Measurements from ENCODE around the gene PADI1.

DNA sequence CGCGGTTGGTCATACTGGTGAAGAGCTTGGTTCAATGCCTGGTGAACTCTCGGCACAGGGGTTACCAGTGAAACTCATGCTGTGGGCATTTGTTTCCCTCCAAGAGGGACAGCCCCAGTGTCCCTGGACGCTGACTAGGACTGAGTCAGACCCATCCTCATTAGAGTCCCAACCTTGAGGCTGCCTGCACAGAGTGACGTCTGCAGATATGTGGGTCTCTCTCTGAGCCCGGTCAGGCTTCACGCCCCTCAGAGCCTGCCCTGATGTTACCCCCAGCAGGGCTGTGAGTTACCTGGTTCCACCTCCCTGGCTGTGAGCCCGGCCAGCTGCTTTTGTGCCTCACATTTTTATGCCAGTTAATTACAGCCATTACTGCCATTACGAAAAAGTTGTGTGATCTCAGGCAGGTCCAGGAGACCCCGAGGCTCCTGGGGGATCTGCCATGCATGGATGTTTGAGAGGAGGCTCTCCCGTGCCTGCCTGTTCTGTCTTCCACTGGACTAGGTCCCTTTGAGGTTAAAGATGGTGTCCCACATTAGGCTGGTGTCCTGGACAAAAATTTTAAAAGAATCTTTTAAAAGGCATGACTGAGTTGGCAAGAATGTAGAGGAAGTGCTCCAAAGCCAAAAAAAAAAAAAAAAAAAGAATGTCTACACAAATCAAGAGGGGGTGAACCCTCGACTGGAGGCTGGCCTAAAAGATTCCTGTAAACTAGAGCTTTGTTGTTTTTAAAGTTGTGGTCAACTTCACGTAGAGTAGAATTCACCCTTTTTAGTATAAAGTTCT is 36.6 kb upstream of the PADI1 start:
- TF ChIP-seq, protein P1, sequence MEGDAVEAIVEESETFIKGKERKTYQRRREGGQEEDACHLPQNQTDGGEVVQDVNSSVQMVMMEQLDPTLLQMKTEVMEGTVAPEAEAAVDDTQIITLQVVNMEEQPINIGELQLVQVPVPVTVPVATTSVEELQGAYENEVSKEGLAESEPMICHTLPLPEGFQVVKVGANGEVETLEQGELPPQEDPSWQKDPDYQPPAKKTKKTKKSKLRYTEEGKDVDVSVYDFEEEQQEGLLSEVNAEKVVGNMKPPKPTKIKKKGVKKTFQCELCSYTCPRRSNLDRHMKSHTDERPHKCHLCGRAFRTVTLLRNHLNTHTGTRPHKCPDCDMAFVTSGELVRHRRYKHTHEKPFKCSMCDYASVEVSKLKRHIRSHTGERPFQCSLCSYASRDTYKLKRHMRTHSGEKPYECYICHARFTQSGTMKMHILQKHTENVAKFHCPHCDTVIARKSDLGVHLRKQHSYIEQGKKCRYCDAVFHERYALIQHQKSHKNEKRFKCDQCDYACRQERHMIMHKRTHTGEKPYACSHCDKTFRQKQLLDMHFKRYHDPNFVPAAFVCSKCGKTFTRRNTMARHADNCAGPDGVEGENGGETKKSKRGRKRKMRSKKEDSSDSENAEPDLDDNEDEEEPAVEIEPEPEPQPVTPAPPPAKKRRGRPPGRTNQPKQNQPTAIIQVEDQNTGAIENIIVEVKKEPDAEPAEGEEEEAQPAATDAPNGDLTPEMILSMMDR (IDR thresholded peaks at IDR 0.05), result no peak
- TF ChIP-seq POLR2A (IDR thresholded peaks at IDR 0.05), result no peak

Measured in body of pancreas (tissue), 4 donors.